GM21381 (cell line): Measurements from ENCODE around the gene MZT2A.
"Not testable (repeated sequence)": the region's sequence is repeated elsewhere in the genome, so short reads cannot be mapped to it uniquely, and the experiment has no call there.

Experiments
- ATAC-seq: cut with Tn5 transposase; IDR thresholded peaks from one replicate; pipeline ENCODE4 v1.9.1; 2021; ENCODE audit warnings: mild to moderate bottlenecking, moderate library complexity; ENCODE audit not compliant: unreplicated experiment

MZT2A gene

DNA sequence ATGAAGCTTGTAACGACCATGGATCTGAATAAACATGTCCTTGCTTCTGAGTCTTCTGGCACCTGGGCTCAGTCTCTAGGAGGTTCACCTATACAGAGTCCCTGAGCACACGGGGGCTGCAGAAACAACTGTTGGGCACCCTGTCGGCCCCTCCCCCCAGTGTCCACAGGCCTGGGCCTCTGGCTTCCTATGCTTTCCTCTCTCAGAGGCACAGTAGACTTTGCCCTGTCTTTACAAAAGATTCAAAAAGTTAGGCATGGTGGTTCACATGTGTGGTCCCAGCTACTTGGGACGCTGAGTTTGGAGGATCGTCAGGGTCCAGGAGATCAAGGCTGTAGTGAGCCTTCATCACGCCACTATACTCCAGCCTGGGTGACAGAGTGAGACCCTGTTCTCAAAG lies 29.3 kb upstream of the MZT2A start:
- ATAC-seq = not testable (repeated sequence)

DNA sequence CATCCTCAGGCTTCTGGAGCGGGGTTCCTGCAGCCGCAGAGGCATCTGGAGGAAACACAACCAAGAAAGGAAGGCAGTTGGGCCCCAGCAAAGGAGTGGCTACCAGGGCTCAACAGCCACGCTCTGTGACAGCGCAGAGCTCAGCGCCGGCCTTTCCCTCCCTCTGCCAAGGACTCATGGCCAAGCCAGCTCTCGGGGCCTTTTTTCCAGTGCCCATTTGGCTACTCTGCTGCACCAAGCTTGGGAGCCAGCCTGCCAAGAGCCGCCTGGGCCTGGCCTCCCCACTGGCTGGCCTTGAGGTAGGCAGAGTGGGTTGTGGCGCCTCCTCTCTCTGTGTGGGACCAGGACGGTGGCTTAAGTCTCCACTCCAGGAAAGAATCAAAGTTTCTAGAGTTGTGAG lies 28.3 kb upstream of the MZT2A start:
- no peak for ATAC-seq

DNA sequence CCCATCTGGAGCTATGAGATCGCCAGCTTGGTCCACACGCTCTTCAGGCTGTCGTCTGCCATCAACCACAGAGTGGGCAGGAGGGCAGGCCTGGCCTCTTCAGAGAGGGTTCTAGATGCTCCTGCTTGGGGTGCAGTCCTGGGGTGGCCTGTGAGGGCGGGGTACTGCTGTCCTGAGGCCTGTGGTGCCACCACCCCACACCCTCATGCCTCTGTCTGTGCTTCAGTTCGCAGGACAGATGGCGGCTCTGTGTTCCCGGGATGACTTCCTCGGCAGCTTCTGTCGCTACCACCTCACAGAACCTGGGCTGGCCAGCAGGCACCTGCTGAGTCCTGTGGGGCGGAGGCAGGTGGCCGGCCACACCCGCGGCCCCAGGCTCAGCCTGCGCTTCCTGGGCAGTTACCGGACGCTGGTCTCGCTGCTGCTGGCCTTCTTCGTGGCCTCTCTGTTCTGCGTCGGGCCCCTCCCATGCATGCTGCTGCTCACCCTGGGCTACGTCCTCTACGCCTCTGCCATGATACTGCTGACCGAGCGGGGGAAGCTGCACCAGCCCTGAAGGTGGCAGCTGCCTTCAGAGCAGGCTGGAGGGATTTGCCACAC lies 27.8 kb upstream of the MZT2A start:
- not testable (repeated sequence) for ATAC-seq

DNA sequence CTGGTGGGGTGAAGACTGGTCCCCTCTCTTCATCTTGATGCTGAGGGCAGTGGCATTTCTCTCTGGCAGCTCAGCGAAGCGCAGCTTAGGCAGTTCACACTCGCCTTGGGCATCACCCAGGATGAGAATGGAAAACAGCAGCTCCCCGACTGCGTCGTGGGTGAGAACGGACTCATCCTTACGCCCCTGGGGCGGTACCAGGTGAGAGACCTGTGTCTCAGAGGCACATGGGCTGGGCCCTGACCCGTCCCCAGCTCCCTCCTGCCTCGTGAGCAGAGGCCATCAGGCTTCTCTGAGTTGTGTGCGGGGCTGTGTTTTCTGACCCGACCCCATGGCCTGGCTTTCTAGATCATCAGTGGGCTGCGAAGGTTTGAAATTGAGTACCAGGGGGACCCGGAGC lies 27.3 kb upstream of the MZT2A start:
- no peak for ATAC-seq

DNA sequence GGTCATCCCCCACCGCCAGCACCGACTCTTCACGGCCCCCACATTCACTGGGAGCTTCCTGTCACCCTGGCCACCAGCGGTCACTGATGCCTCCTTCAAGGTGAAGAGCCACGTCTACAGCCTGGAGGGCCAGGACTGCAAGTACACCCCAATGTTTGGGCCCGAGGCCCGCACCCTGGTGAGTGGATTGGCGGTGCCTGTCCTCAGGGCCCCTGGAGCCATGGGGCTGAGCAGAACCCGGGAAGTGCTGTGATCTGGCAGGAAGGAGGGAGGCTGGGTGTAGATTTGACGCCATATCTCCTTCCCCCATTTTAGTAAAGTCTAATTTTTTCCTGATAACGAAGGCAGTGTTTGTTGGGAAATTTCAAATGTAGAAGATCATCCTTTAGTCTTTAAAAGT lies 26.3 kb upstream of the MZT2A start:
- not testable (repeated sequence) for ATAC-seq

DNA sequence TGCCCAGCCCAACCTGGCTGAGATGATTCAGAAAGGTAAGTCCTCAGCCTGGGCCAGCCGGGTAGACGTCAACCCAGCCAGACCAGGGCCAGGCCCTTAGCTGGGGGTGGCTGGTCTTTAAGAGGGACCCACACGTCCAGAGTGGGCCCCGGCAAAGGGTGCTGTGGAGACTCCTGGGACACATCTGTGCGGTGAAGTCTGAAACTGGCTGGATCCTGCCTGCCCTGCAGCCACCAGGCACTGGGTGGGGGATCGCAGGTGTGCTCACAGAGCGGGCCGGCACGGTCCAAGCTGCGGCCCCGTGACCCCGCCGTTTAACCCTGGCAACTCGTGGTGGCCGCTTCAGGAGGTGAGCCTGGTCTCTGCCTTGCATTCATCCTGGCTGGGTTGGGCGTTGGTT lies 25.7 kb upstream of the MZT2A start:
- ATAC-seq = not testable (repeated sequence)

DNA sequence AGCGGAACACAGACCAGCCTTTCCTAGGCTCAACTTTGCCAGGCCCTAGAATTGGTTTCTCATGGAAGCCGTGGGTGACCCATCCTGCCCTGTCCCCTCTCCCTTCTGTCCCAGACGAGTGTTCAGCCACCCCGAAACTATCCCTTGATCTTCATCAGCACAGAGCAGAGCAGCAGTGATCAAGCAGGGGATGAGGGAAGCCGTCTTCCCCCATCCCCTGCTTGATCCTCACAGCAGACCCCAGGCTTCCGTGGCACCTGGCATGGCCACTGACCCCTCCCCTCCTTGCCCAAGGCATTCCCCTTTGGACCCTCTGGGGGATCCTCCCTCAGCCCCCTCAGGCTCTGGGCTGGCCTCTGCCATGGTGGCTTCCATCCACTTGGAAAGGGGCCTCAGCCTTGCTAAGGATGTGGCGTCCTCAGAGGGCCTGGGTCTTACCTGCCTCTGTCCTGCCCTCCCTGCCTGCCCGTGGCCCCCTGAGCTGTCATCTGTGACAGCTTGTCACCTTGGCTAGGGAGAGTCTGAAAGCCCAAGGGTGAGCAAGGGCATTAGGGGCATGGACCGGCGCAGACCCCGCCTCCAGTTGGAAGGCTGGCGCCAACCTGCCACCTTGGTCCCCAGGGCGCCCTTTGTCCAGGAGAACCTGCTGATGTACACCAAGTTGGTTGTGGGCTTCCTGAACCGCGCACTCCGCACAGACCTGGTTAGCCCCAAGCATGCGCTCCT lies 25.1 kb upstream of the MZT2A start:
- ATAC-seq = no peak

DNA sequence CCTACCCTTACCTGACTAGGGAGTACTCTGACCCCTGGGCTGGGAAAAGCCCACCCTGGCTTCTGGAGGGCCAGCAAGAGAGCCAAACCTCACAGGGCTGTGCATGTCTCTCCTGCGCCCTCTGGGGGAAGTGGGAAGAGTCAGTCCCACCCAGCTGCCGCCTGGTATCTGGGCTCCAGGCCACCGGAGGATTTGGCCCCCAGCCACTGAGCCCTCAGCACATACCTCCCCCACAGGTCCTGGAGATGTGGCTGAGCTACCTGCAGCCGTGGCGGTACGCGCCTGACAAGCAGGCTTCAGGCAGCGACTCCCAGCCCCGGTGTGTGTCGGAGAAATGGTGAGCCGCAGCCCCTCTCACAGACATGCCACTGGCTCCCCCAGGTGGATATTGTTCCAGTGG lies 24.4 kb upstream of the MZT2A start:
- ATAC-seq = not testable (repeated sequence)

DNA sequence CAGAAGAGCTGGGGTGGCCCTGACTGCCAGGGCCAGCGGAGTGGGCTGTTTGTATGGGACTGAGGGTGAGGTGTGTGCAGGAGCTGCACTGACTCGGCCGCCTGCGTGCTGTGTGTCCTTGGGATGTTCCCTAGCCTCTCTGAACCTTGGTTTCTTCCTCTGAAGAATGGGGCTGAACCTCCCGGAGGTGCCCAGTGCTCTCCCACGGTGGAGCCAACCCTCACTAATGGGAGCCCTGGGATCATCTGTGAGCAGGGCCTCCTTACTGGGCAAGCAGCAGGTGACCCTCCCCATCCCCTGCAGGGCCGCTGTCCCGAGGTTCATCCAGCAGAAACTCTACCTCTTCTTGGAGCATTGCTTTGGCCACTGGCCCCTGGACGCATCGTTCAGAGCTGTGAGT lies 23.8 kb upstream of the MZT2A start:
- ATAC-seq = no peak

DNA sequence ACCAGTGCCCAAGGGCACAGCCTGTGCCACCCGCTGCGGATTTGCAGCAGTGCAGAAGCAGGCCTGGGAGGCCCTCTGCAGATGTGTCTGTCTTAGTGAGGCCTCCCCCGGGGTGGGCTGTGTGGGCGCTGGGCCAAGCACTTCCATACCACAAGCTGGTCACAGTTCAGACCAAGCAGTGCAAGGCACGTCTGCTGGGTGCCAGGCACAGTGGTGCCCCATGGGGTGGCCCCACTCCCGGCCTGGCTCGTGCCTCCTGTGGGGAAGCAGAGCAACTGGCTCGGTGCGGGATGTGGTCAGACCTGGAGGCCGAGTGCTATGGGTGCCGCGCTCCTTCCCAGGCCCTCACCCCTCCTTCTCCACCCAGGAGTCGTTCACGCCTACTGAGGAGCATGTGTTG lies 23.0 kb upstream of the MZT2A start:
- ATAC-seq = not testable (repeated sequence)

DNA sequence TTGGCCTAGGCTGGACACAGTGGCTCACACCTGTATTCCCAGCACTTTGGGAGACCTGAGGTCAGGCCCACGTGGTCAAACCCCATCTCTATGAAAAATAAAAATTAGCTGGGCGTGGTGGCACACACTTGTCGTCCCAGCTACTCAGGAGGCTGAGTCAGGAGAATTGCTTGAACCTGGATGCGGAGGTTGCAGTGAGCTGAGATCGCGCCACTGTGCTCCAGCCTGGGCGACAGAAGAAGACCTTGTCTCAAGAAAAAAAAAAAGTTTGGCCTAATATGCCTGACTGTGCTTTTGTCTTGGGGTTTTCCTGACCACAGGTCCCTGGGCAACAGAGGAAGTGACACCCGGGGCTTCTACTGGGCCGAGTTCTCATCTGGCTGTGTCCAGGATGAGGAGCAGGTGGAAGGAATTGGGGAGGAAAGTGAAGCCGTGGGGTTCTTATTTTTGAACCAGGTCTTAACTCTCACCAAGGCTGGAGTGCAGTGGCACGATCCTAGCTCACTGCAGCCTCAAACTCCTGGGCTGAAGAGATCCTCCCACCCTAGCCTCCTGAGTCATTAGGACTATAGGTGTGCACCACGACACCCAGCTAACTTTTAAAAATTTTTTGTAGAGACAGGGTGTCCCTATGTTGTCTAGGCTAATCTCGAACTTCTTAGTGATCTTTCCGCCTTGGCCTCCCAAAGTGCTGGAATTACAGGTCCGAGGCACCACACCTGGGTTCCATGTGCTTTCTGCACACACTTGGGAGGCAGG lies 22.4 kb upstream of the MZT2A start:
- ATAC-seq = peak; percentile 73

DNA sequence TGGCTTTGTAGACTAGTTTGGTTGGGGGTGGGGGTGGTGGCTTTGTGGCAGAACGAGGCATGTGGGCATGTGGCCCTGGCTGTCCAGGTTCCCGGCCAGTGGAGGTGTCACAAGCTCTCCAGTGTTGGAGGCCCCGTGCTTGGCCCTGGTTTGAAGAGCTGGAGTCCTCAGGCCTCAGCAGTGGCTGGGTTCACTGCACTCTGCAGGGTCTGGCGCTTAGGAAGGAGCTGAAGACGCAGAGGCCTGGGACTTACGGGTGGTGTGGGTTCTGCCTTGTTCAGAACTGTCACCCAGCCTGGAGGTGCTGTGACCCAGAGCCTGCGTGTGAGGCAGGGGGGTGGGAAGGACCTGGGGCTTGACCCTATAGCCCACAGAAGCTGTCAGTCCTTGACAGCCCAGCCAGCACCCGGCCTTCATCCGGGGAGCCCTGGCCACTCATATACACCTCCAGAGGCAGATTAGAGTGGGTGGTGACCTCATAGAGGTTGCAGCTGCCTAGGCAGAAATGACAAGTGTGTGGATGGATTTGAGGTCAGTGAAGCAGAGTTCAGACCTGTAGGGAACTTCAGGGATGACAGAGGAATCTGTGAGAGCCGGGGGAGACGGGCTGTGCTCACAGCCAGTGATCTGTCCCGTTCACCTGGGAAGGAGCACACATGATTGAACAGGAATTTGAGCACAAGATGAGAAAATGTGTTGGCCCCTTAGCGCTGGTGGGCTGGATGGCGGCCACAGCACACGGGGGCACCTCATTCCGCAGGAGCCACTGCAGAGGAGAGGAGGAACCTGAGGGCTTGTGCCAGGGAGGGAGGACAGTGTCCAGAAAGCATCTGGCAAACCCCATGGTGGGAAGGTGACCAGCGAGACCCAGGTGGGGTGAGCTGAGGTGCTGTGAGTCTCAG lies 20.0 kb upstream of the MZT2A start:
- ATAC-seq = not testable (repeated sequence)

DNA sequence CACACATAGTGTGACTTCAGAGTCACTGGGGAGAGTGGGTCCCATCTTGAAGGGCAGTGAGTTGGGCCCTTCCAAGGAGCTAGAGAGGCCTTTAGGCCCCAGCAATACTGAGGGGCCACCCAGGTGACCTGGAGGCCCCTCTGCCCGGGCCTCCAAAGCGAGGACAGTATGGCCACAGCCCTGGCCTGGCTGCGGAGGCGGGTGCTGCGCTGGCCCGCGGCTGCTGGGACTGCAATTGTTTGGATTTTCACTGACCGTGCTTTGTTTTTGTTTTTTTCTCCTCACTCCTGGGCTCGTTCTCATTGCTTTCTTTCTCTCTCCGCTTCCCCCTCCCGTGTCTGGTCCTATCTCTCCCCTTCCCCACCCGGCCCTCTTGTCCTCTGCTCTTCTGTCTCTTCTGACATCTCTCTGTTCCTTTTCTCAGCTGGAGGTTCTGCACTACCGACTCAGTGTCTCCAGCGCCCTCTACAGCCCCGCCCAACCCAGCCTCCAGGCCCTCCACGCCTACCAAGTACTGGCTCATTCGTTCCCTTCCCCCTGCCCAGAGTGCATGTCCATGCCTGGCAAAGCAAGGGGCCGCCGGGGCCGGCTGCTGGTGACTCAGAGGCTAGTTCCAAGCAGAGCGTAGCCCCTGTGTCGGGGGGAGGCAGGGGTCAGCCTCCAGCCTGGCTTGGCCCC lies 19.2 kb upstream of the MZT2A start:
- ATAC-seq = not testable (repeated sequence)

DNA sequence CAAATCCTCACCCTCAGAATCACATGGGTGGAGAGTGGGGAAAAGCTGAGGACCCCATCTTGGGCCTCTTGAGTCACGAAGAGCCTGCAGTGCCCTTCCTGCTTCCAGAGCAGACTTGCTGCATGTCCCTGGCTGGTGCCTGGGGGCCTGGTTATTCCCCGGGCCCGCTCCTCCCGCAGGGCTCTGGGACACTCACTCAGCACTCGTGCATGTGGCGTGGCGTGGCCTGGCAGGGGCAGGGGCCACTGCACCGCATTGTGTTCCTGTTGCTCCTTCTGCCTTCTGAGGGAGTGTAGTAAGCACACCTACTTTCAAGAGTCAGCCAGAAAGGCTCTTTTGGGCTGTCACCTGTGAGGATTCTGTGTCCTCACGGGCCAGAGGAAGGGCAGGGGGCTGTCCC lies 17.4 kb upstream of the MZT2A start:
- no peak for ATAC-seq

DNA sequence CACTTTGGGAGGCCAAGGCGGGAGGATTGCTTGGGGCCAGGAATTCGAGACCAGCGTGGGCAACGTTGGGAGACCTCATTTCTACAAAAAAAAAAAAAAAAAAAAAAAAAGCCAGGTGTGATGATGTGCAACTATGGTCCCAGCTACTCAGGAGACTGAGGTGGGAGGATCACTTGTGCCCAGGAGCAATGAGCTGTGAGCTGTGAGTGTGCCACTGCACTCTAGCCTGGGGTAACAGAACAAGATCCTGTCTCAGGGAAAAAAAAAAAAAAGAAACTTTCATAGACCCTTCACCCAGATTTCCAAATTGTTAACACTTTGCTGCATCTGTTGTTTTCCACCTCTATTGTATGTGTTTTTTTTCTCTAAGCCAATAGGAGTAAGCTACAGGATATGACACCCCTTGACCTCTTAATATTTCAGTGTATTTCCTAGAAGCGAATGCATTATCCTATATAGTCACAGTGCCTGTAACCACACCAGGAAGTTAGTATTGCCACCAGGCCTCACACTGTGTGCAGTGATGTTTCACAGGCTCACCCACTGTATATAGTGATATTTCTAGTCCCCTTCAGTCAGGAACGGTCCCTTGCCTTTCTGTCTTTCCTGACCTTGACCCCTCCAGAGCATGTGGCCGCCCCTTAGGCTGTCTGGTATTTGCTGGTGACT lies 12.0 kb upstream of the MZT2A start:
- ATAC-seq = not testable (repeated sequence)

DNA sequence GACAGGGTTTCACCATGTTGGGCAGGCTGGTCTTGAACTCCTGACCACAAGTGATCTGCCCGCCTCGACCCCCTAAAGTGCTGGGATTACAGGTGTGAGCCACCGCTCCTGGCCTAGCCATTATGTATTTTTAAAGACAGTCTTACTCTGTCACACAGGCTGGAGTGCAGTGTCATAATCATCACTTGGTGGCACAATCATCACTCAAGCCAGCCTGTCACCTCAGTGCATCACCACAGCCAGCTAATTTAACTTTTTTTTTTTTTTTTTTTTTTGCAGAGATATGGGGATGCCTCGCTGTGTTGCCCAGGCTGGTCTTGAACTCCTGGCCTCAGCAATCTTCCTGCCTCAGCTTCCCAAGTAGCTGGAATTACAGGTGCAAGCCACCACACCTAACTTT lies 11.4 kb upstream of the MZT2A start:
- ATAC-seq = not testable (repeated sequence)

DNA sequence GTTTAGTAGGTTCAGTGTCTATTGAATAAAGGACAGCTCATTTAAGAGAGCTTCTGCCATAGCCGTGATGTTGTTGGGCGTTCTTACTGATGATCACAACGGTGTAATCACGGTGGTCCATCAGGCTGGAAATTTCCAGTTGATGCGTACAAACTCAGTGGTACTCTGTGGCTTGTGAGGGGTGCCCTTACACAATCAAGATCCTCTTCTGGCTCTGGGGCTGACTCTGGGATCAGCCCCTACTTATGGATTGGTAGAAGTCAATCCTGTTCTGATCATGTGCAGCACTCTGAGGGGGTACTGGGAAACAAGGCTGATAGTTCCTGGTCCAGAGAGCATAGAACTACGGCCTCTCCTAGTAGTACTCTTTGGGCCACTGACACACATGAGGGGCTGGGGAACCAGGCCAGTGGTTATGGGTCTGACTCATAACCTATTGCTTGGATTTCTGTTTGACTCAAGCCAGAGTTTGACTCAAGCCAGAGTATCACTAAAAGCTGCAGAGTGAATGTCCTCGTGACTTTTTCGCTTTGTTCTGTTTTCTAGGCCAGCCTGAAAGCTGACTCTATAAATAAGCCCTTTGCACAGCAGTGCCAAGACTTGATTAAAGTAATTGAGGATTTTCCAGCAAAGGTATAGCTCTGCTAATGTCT lies 6.2 kb upstream of the MZT2A start:
- ATAC-seq = peak; percentile 90

DNA sequence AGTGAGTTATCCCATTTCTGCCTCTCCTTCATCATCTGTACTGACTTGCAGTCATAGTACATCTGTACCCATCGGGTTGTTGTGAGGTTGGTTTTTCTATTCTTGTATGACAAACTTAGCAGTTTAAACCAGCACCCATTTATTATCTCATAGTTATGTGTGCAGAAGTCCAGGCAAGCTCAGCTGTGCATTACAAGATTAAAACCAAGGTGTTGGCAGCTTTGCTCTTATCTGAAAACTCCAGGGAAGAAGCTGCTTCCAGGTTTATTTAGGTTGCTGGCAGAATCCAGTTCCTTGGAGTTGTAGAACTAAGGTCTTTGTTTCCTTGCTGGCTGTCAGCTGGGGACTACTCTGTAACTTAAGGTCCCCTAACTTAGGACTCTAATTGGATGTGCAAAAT lies 3.3 kb upstream of the MZT2A start:
- not testable (repeated sequence) for ATAC-seq

DNA sequence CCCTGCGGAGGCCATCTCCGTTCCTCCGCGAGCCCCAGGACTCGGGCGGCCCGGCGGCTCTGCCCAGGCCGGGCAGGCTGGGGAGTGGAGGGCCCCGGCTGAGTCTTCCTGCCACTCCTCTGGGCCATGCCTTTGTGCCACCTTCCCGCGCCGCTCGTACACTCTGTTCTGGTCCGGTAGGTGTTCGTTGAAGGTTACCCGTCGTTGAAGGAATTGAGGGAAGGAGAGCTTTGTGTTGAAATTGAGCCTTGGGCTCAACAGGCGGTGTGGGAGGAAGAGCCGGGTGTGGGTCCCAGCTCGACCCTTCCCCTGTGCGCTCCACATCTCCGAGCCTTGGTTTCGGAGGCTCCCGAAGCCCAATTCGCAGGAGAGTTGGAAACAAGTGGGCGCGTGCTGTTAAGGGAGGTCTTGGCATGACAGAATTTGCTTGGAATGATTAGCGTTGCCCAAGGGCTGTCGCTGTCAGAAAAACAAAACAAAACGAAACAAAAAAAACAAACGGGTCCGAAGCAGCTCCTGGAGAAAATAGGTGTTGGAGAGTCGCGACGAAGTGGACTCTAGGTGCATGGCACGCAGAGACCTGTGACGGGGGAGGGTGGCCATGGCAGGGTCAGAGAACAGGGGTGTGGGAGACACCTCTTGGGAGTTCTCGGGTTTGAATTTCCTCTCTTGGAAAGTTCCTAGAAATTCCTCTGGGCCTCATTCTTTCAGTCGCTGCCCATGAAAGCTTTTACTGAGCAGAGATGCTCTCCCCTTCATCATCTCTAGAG lies 1.2 kb upstream of the MZT2A start:
- peak; percentile 20 for ATAC-seq
